HepG2 (cell line): ENCODE results near the gene L2HGDH. TPM values are rescaled to one million over a fixed set of nuclear protein-coding genes. Genes with fewer than 3 reads are reported as not detected.

ENCODE experiments used
- CEBPG ChIP-seq: IDR thresholded peaks from 2 replicates; pipeline ENCODE4 v1.6.1; 2016
- IKZF4 ChIP-seq: sonication (generic); formaldehyde crosslinking; IDR thresholded peaks from 2 replicates; pipeline ENCODE4 v1.5.1; 2020; ENCODE audit warnings: borderline replicate concordance, mild to moderate bottlenecking, low read depth, missing genetic modification reagents; ENCODE audit errors: not compliant biosample characterization
- KMT2B ChIP-seq: IDR thresholded peaks from 2 replicates; pipeline ENCODE4 v1.6.1; 2016; ENCODE audit warnings: missing genetic modification reagents, missing compliant biosample characterization
- ZNF121 ChIP-seq: sonication (generic); formaldehyde crosslinking; IDR thresholded peaks from 2 replicates; pipeline ENCODE4 v1.5.0; 2020; ENCODE audit warnings: mild to moderate bottlenecking, missing genetic modification reagents
- ZNF142 ChIP-seq: sonication (generic); formaldehyde crosslinking; IDR thresholded peaks from 2 replicates; pipeline ENCODE4 v1.4.0; 2020; ENCODE audit warnings: missing genetic modification reagents
- ZNF510 ChIP-seq: sonication (generic); formaldehyde crosslinking; IDR thresholded peaks from 2 replicates; pipeline ENCODE4 v1.4.0; 2020; ENCODE audit warnings: low read depth, mild to moderate bottlenecking, missing genetic modification reagents
- ZNF580 ChIP-seq: IDR thresholded peaks from 2 replicates; pipeline ENCODE4 v1.6.1; 2016; ENCODE audit warnings: low read depth, borderline replicate concordance
- ZNF839 ChIP-seq: sonication (generic); formaldehyde crosslinking; IDR thresholded peaks from 2 replicates; pipeline ENCODE4 v1.4.0; 2020; ENCODE audit warnings: missing genetic modification reagents, mild to moderate bottlenecking, borderline replicate concordance
- polyA plus RNA-seq, 8 experiments: library from polyadenylated mRNA; depleted of rRNA in 3 of 8; stranded (reverse) in 7 of 8; unstranded in 1 of 8; fragments of >200 nt; fragmentation: Illumina TruSeq in 4 of 8; extraction: Trizol in 4 of 8; gene quantifications; 2 replicates each; pipeline versions ENCODE4 v1.2.1 to v1.2.3, GENCODE V29; 2011 to 2016; ENCODE audit warnings: low read depth in 4 of 8, missing spikeins in 1 of 8, mixed read lengths in 1 of 8; ENCODE audit not compliant: insufficient read depth in 1 of 8
- total RNA-seq, 5 experiments: library from RNA; depleted of rRNA; stranded (reverse); fragments of >200 nt; fragmentation: Illumina TruSeq; extraction: Trizol; gene quantifications; 2 replicates each; pipeline ENCODE4 v1.2.3, GENCODE V29; 2016; ENCODE audit warnings: low read depth in 1 of 5
- TF ChIP-seq, protein P1 (sequence below): IDR thresholded peaks from 2 replicates; pipeline ENCODE4 v1.4.0; 2020; ENCODE audit warnings: mild to moderate bottlenecking, missing genetic modification reagents

Gene L2HGDH
- total and polyA plus RNA-seq, 2 of the 13 experiments (the other 11 are each of a cell fraction or from before 2014, with no cell fraction given) = 3.3 to 5.0 TPM

- TF ChIP-seq, protein P1, sequence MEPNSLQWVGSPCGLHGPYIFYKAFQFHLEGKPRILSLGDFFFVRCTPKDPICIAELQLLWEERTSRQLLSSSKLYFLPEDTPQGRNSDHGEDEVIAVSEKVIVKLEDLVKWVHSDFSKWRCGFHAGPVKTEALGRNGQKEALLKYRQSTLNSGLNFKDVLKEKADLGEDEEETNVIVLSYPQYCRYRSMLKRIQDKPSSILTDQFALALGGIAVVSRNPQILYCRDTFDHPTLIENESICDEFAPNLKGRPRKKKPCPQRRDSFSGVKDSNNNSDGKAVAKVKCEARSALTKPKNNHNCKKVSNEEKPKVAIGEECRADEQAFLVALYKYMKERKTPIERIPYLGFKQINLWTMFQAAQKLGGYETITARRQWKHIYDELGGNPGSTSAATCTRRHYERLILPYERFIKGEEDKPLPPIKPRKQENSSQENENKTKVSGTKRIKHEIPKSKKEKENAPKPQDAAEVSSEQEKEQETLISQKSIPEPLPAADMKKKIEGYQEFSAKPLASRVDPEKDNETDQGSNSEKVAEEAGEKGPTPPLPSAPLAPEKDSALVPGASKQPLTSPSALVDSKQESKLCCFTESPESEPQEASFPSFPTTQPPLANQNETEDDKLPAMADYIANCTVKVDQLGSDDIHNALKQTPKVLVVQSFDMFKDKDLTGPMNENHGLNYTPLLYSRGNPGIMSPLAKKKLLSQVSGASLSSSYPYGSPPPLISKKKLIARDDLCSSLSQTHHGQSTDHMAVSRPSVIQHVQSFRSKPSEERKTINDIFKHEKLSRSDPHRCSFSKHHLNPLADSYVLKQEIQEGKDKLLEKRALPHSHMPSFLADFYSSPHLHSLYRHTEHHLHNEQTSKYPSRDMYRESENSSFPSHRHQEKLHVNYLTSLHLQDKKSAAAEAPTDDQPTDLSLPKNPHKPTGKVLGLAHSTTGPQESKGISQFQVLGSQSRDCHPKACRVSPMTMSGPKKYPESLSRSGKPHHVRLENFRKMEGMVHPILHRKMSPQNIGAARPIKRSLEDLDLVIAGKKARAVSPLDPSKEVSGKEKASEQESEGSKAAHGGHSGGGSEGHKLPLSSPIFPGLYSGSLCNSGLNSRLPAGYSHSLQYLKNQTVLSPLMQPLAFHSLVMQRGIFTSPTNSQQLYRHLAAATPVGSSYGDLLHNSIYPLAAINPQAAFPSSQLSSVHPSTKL = peak; percentile 41; the same call in 1 of the 2 replicates
- no peak for TF ChIP-seq KMT2B (CRISPR knock-in tag)
- TF ChIP-seq IKZF4 (CRISPR knock-in tag) = no peak
- no peak for TF ChIP-seq ZNF580 (CRISPR knock-in tag)
- no peak for TF ChIP-seq ZNF839 (CRISPR knock-in tag)
- TF ChIP-seq ZNF121 (CRISPR knock-in tag) = no peak
- no peak for TF ChIP-seq ZNF142 (CRISPR knock-in tag)
- TF ChIP-seq CEBPG (CRISPR knock-in tag) = no peak
- no peak for TF ChIP-seq ZNF510 (CRISPR knock-in tag)
Measured at GRCh38 chr14:50233166-50233950, 78.7 kb downstream of the L2HGDH start (continued).
